ENCODE measurements around the gene ALS2.
"Not testable (repeated sequence)": the region's sequence is repeated elsewhere in the genome, so short reads cannot be mapped to it uniquely, and the experiment has no call there.

Gene ALS2

GRCh38 chr2:201790989-201791388, 10.3 kb upstream of the ALS2 start:
- no peak for DNase-seq

- DNase-seq: no peak
Observed at GRCh38 chr2:201790291-201790690, 9.6 kb upstream of the ALS2 start.

GRCh38 chr2:201789395-201789794, 8.7 kb upstream of the ALS2 start:
- no peak for DNase-seq

- DNase-seq: no peak
Observed at GRCh38 chr2:201788371-201788770, 7.6 kb upstream of the ALS2 start.

- DNase-seq: no peak
Observed at GRCh38 chr2:201786471-201786870, 5.7 kb upstream of the ALS2 start.

GRCh38 chr2:201785135-201785534, 4.4 kb upstream of the ALS2 start:
- DNase-seq: no peak

GRCh38 chr2:201784563-201784962, 3.8 kb upstream of the ALS2 start:
- DNase-seq: no peak

GRCh38 chr2:201781557-201782051, 871 bp upstream of the ALS2 start:
- DNase-seq: no peak

- no peak for DNase-seq
Observed at GRCh38 chr2:201779901-201780673, 646 bp downstream of the ALS2 start.

GRCh38 chr2:201777869-201778268, 2.9 kb downstream of the ALS2 start:
- DNase-seq: no peak

GRCh38 chr2:201777043-201777442, 3.7 kb downstream of the ALS2 start:
- no peak for DNase-seq

- DNase-seq: no peak
Observed at GRCh38 chr2:201775326-201775725, 5.4 kb downstream of the ALS2 start.

- DNase-seq: no peak
Observed at GRCh38 chr2:201774546-201774945, 6.2 kb downstream of the ALS2 start.

- DNase-seq: no peak
Observed at GRCh38 chr2:201773990-201774389, 6.7 kb downstream of the ALS2 start.

GRCh38 chr2:201769666-201770373, 10.9 kb downstream of the ALS2 start:
- no peak for DNase-seq

- no peak for DNase-seq
Observed at GRCh38 chr2:201768918-201769317, 11.8 kb downstream of the ALS2 start.

GRCh38 chr2:201765799-201766198, 14.9 kb downstream of the ALS2 start:
- no peak for DNase-seq

- not testable (repeated sequence) for DNase-seq
Observed at GRCh38 chr2:201764469-201764868, 16.3 kb downstream of the ALS2 start.

GRCh38 chr2:201761101-201761500, 19.6 kb downstream of the ALS2 start:
- no peak for DNase-seq

GRCh38 chr2:201759567-201759966, 21.2 kb downstream of the ALS2 start:
- DNase-seq: no peak

- DNase-seq: no peak
Observed at GRCh38 chr2:201758873-201759272, 21.9 kb downstream of the ALS2 start.

- DNase-seq: no peak
Observed at GRCh38 chr2:201758234-201758633, 22.5 kb downstream of the ALS2 start.

GRCh38 chr2:201754717-201755415, 25.9 kb downstream of the ALS2 start:
- DNase-seq: no peak

- no peak for DNase-seq
Observed at GRCh38 chr2:201751566-201751965, 29.2 kb downstream of the ALS2 start.
